ENCODE data around the gene DLG1.
A peak's percentile ranks its signal among the peaks of the same experiment; 100 is the strongest.

DLG1 gene

GRCh38 chr3:197117114-197117513 lies 181.3 kb downstream of the DLG1 start:
- Histone ChIP-seq H3K27me3 (ENCODE audit: control insufficient read depth, insufficient read depth, low read length) (no peaks in the 10 kb centered on the region), H3K36me3 (ENCODE audit: control insufficient read depth, low read depth, low read length) (peaks cover 9% of the 10 kb centered on the region), H3K9ac (ENCODE audit: low read length) (no peak overlapping the region), H3K27ac (ENCODE audit: low read length) (peak overlapping the region; percentile 49), H3K4me1 (ENCODE audit: control insufficient read depth, low read depth, low read length) (no peaks in the 10 kb centered on the region), H3K4me3 (ENCODE audit: low read length) (no peak overlapping the region), H3K9me3 (ENCODE audit: control insufficient read depth, low read depth, low read length) (no peaks in the 10 kb centered on the region)

DNA sequence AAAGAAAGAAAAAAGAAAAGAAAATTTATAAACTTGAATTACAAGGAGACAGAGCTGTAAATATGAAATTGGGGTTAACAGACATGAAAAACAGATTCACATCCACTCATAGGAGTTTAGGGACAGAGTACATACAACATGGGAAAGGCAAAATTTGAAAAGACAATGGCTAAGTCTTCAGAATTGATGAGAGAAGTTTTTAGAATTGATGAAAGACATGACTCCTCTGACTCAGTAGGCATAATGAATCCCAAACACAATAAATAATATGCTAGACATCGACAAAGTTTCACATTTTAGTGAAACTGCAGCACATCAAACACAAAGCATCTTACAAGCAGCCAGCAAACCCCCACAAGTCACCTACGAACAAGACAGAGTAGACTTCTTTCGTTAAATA lies 184.4 kb downstream of the DLG1 start:
- Histone ChIP-seq H3K4me3 (ENCODE audit: low read length) (no peak overlapping the region), H3K9ac (ENCODE audit: low read length) (no peak overlapping the region), H3K27me3 (ENCODE audit: control insufficient read depth, insufficient read depth, low read length) (no peaks in the 10 kb centered on the region), H3K36me3 (ENCODE audit: control insufficient read depth, low read depth, low read length) (peaks cover 13% of the 10 kb centered on the region), H3K4me1 (ENCODE audit: control insufficient read depth, low read depth, low read length) (no peaks in the 10 kb centered on the region), H3K27ac (ENCODE audit: low read length) (no peak overlapping the region), H3K9me3 (ENCODE audit: control insufficient read depth, low read depth, low read length) (no peaks in the 10 kb centered on the region)

DNA sequence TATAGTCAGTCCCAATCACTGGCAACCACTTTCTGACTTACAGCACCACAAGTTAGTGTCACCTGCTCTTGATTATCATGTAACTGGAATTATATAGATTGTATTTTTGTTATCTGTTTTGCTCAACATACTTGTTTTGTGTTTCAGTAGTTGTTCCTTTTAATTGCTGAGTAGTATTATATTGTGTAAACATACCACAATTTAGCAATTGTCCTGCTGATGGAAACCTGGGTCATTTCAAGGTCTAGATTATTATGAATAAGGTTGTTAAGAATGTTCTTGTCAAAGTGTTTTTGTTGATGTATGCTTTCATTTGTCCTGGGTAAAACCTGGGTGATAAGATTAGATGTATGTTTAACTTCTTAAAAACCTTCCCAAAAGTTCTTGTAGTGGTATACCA lies 186.7 kb downstream of the DLG1 start:
- no peak overlapping the region for H3K4me3 ChIP-seq (ENCODE audit: low read length)
- H3K9me3 ChIP-seq (ENCODE audit: control insufficient read depth, low read depth, low read length) = no peaks in the 10 kb centered on the region
- H3K27me3 ChIP-seq (ENCODE audit: control insufficient read depth, insufficient read depth, low read length) = no peaks in the 10 kb centered on the region
- H3K36me3 ChIP-seq (ENCODE audit: control insufficient read depth, low read depth, low read length) = peaks cover 13% of the 10 kb centered on the region
- H3K27ac ChIP-seq (ENCODE audit: low read length) = no peak overlapping the region
- no peaks in the 10 kb centered on the region for H3K4me1 ChIP-seq (ENCODE audit: control insufficient read depth, low read depth, low read length)
- no peak overlapping the region for H3K9ac ChIP-seq (ENCODE audit: low read length)

DNA sequence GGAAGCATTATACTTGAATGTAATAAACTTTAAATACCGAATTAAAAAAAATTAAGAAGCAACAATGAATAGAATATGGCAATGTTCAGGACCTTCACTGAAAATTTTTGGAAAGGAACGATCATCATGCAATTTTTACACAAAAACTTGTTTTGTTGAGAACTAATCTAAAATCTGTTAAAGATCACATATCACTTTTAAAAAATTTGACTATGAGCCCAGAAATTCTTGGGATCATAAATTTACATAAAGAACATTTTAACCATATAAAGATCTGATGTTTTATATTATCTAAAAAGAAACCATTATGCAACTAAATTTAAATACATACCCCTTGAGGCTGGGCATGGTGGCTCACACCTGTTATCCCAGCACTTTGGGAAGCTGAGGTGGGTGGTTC lies 192.6 kb downstream of the DLG1 start:
- Histone ChIP-seq H3K4me1 (ENCODE audit: control insufficient read depth, low read depth, low read length) (no peaks in the 10 kb centered on the region), H3K36me3 (ENCODE audit: control insufficient read depth, low read depth, low read length) (peaks cover 3% of the 10 kb centered on the region), H3K4me3 (ENCODE audit: low read length) (no peak overlapping the region), H3K27ac (ENCODE audit: low read length) (no peak overlapping the region), H3K9me3 (ENCODE audit: control insufficient read depth, low read depth, low read length) (no peaks in the 10 kb centered on the region), H3K27me3 (ENCODE audit: control insufficient read depth, insufficient read depth, low read length) (no peaks in the 10 kb centered on the region), H3K9ac (ENCODE audit: low read length) (no peak overlapping the region)

DNA sequence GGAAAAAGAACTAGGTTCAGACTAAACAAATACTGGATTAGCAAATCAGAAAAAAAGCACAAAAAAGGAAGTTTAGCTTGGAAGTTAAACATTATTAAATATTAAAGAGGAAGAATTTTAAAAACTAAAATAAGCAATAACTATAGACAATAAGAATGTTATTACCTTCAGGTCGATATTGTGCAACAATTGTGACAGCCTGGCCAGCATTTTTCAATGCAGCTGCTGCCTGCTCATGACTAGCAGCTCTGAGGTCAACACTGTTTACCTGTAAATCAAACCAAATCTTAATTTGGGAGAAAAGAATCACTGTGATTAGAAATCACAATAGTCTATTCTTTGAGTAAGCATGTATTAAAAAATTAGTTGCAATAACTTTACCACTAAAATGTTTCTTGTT lies 193.7 kb downstream of the DLG1 start:
- Histone ChIP-seq H3K27me3 (ENCODE audit: control insufficient read depth, insufficient read depth, low read length) (no peaks in the 10 kb centered on the region), H3K9me3 (ENCODE audit: control insufficient read depth, low read depth, low read length) (no peaks in the 10 kb centered on the region), H3K9ac (ENCODE audit: low read length) (no peak overlapping the region), H3K4me1 (ENCODE audit: control insufficient read depth, low read depth, low read length) (no peaks in the 10 kb centered on the region), H3K36me3 (ENCODE audit: control insufficient read depth, low read depth, low read length) (peaks cover 3% of the 10 kb centered on the region), H3K4me3 (ENCODE audit: low read length) (no peak overlapping the region), H3K27ac (ENCODE audit: low read length) (no peak overlapping the region)

- Histone ChIP-seq H3K9ac (ENCODE audit: low read length) (no peak overlapping the region), H3K4me3 (ENCODE audit: low read length) (no peak overlapping the region), H3K4me1 (ENCODE audit: control insufficient read depth, low read depth, low read length) (no peaks in the 10 kb centered on the region), H3K9me3 (ENCODE audit: control insufficient read depth, low read depth, low read length) (no peaks in the 10 kb centered on the region), H3K27me3 (ENCODE audit: control insufficient read depth, insufficient read depth, low read length) (no peaks in the 10 kb centered on the region), H3K27ac (ENCODE audit: low read length) (no peak overlapping the region), H3K36me3 (ENCODE audit: control insufficient read depth, low read depth, low read length) (no peaks in the 10 kb centered on the region)
Measured at GRCh38 chr3:197103766-197104165, 194.6 kb downstream of the DLG1 start.

- no peaks in the 10 kb centered on the region for H3K4me1 ChIP-seq (ENCODE audit: control insufficient read depth, low read depth, low read length)
- no peak overlapping the region for H3K27ac ChIP-seq (ENCODE audit: low read length)
- H3K4me3 ChIP-seq (ENCODE audit: low read length) = no peak overlapping the region
- H3K9ac ChIP-seq (ENCODE audit: low read length) = no peak overlapping the region
- no peaks in the 10 kb centered on the region for H3K27me3 ChIP-seq (ENCODE audit: control insufficient read depth, insufficient read depth, low read length)
- H3K9me3 ChIP-seq (ENCODE audit: control insufficient read depth, low read depth, low read length) = no peaks in the 10 kb centered on the region
- peaks cover 3% of the 10 kb centered on the region for H3K36me3 ChIP-seq (ENCODE audit: control insufficient read depth, low read depth, low read length)
Measured at GRCh38 chr3:197093871-197094270, 204.5 kb downstream of the DLG1 start.

- Histone ChIP-seq H3K9me3 (ENCODE audit: control insufficient read depth, low read depth, low read length) (no peaks in the 10 kb centered on the region), H3K4me3 (ENCODE audit: low read length) (no peak overlapping the region), H3K27me3 (ENCODE audit: control insufficient read depth, insufficient read depth, low read length) (no peaks in the 10 kb centered on the region), H3K27ac (ENCODE audit: low read length) (no peak overlapping the region), H3K36me3 (ENCODE audit: control insufficient read depth, low read depth, low read length) (no peaks in the 10 kb centered on the region), H3K4me1 (ENCODE audit: control insufficient read depth, low read depth, low read length) (no peaks in the 10 kb centered on the region), H3K9ac (ENCODE audit: low read length) (no peak overlapping the region)
Measured at GRCh38 chr3:197088370-197088769, 210.0 kb downstream of the DLG1 start.

- Histone ChIP-seq H3K9me3 (ENCODE audit: control insufficient read depth, low read depth, low read length) (no peaks in the 10 kb centered on the region), H3K4me3 (ENCODE audit: low read length) (no peak overlapping the region), H3K36me3 (ENCODE audit: control insufficient read depth, low read depth, low read length) (no peaks in the 10 kb centered on the region), H3K9ac (ENCODE audit: low read length) (no peak overlapping the region), H3K27ac (ENCODE audit: low read length) (no peak overlapping the region), H3K27me3 (ENCODE audit: control insufficient read depth, insufficient read depth, low read length) (no peaks in the 10 kb centered on the region), H3K4me1 (ENCODE audit: control insufficient read depth, low read depth, low read length) (no peaks in the 10 kb centered on the region)
Measured at GRCh38 chr3:197085137-197085536, 213.3 kb downstream of the DLG1 start.

DNA sequence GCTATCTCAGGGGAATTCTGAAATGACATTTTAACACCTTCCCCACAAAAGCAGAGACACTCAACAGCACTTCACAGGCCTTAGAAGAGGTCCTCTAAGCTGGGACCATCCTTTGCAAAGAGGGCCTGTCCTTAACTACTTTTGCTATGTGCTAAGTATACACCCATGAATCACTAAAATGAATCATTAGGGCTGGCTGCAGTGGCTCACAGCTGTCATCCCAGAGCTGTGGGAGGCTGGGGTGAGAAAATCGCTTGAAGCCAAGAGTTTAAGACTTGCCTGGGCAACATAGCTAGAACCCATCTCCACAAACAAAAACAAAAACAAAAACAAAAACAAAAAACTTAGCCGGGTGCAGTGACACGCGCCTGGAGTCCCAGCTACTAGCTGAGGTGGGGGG lies 214.9 kb downstream of the DLG1 start:
- H3K27ac ChIP-seq (ENCODE audit: low read length) = no peak overlapping the region
- H3K27me3 ChIP-seq (ENCODE audit: control insufficient read depth, insufficient read depth, low read length) = no peaks in the 10 kb centered on the region
- no peak overlapping the region for H3K9ac ChIP-seq (ENCODE audit: low read length)
- no peaks in the 10 kb centered on the region for H3K36me3 ChIP-seq (ENCODE audit: control insufficient read depth, low read depth, low read length)
- H3K9me3 ChIP-seq (ENCODE audit: control insufficient read depth, low read depth, low read length) = no peaks in the 10 kb centered on the region
- no peak overlapping the region for H3K4me3 ChIP-seq (ENCODE audit: low read length)
- no peaks in the 10 kb centered on the region for H3K4me1 ChIP-seq (ENCODE audit: control insufficient read depth, low read depth, low read length)

GRCh38 chr3:197082871-197083270 lies 215.5 kb downstream of the DLG1 start:
- Histone ChIP-seq H3K27me3 (ENCODE audit: control insufficient read depth, insufficient read depth, low read length) (no peaks in the 10 kb centered on the region), H3K27ac (ENCODE audit: low read length) (no peak overlapping the region), H3K36me3 (ENCODE audit: control insufficient read depth, low read depth, low read length) (no peaks in the 10 kb centered on the region), H3K9me3 (ENCODE audit: control insufficient read depth, low read depth, low read length) (no peaks in the 10 kb centered on the region), H3K4me1 (ENCODE audit: control insufficient read depth, low read depth, low read length) (no peaks in the 10 kb centered on the region), H3K4me3 (ENCODE audit: low read length) (no peak overlapping the region), H3K9ac (ENCODE audit: low read length) (no peak overlapping the region)

GRCh38 chr3:197080344-197080743 lies 218.1 kb downstream of the DLG1 start:
- no peaks in the 10 kb centered on the region for H3K4me1 ChIP-seq (ENCODE audit: control insufficient read depth, low read depth, low read length)
- H3K9ac ChIP-seq (ENCODE audit: low read length) = no peak overlapping the region
- H3K4me3 ChIP-seq (ENCODE audit: low read length) = no peak overlapping the region
- peaks cover 10% of the 10 kb centered on the region for H3K36me3 ChIP-seq (ENCODE audit: control insufficient read depth, low read depth, low read length)
- no peak overlapping the region for H3K27ac ChIP-seq (ENCODE audit: low read length)
- no peaks in the 10 kb centered on the region for H3K9me3 ChIP-seq (ENCODE audit: control insufficient read depth, low read depth, low read length)
- H3K27me3 ChIP-seq (ENCODE audit: control insufficient read depth, insufficient read depth, low read length) = no peaks in the 10 kb centered on the region

Data from iPS-18a (cell line).